Left ventricle myocardium inferior (tissue), 1 donor: ENCODE data around the gene LUC7L3. TPM values are rescaled to one million over a fixed set of nuclear protein-coding genes. Genes with fewer than 3 reads are reported as not detected.
A peak's percentile ranks its signal among the peaks of the same experiment; 100 is the strongest.

Experiments
- DNase-seq: peaks from one replicate; pipeline ENCODE4 v3.0.0-alpha.2; 2020
- H3K27ac ChIP-seq: fragments of 200-600 bp; replicated peaks from 2 replicates; pipeline ENCODE4 v1.8.0; 2021
- H3K27me3 ChIP-seq: fragments of 200-600 bp; 2 replicates; pipeline ENCODE4 v1.8.0; 2021; ENCODE audit warnings: low read depth
- H3K36me3 ChIP-seq: fragments of 200-600 bp; 2 replicates; pipeline ENCODE4 v1.8.0; 2021
- H3K4me1 ChIP-seq: fragments of 200-600 bp; 2 replicates; pipeline ENCODE4 v1.8.0; 2021
- H3K4me3 ChIP-seq: fragments of 200-600 bp; 2 replicates; pipeline ENCODE4 v1.8.0; 2021; ENCODE audit warnings: mild to moderate bottlenecking, moderate library complexity
- H3K9me3 ChIP-seq: fragments of 200-600 bp; replicated peaks from 2 replicates; pipeline ENCODE4 v1.8.0; 2021
- intact Hi-C: fragments of 100-400 bp; cut with micrococcal nuclease; formaldehyde crosslinking; loops from one replicate; pipeline ENCODE4 v1.11.0; 2022
- total RNA-seq: library from RNA; stranded (reverse); fragmentation: NEBNext Ultra II Directional; extraction: Animal tissue kit (Norgen Biotek cat#: 25700); gene quantifications from one replicate; pipeline ENCODE4 v1.2.1, GENCODE V29; 2021
- TF ChIP-seq, protein P1 (sequence below): fragments of 200-600 bp; IDR thresholded peaks from 2 replicates; pipeline ENCODE4 v1.8.0; 2021; ENCODE audit warnings: antibody characterized with exemption, mild to moderate bottlenecking, borderline replicate concordance
- donor health status: DM: no; HTN: yes; CAD: no; lungs with severe emphysema.

Gene LUC7L3
- total RNA-seq, 1 donor from 2014 or later, result 64.4 TPM

DNA sequence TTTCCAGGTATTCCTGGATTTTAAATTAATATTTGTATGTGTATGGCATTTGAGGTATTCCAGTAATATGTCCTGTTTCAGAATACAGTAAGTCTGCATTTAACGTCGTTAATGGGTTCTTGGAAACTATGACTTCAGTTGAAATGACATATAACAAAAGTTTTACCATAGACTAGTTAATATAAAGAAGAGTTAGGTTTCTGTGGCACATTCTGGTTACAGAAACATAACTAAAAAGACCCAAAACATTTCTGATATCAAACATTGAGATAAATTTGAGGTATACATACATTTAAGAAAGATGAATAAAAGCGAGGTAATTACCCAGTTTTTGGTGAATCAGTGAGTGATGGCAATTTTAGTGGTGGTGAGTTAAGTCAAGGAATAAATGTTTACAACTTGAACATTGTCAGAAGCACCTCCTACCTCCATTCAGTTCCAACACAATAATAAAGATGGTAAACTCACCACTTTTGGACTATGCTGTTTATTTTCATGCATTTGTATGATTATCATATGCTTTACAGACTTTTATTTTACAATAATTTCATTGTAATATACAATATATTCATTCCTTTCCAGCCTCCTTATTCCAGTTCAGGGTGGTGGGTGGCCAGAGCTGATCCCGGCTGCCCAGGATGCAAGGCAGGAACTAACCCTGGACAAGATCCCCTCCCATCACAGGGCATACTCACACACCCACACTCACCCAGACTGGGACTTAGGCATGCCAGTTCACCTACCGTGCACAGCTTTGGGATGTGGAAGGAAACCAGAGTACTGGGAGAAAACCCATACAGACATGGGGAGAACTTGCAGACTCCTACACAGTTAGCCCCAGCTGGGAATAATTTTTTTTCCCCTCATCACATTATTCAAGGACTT is 9.7 kb downstream of the LUC7L3 start:
- Histone ChIP-seq H3K27ac (no peak overlapping the region), H3K4me1 (peaks cover 85% of the 10 kb centered on the region), H3K36me3 (no peaks in the 10 kb centered on the region), H3K4me3 (no peak overlapping the region), H3K9me3 (no peaks in the 10 kb centered on the region), H3K27me3 (no peaks in the 10 kb centered on the region)
- no peak for DNase-seq
- TF ChIP-seq, protein P1, sequence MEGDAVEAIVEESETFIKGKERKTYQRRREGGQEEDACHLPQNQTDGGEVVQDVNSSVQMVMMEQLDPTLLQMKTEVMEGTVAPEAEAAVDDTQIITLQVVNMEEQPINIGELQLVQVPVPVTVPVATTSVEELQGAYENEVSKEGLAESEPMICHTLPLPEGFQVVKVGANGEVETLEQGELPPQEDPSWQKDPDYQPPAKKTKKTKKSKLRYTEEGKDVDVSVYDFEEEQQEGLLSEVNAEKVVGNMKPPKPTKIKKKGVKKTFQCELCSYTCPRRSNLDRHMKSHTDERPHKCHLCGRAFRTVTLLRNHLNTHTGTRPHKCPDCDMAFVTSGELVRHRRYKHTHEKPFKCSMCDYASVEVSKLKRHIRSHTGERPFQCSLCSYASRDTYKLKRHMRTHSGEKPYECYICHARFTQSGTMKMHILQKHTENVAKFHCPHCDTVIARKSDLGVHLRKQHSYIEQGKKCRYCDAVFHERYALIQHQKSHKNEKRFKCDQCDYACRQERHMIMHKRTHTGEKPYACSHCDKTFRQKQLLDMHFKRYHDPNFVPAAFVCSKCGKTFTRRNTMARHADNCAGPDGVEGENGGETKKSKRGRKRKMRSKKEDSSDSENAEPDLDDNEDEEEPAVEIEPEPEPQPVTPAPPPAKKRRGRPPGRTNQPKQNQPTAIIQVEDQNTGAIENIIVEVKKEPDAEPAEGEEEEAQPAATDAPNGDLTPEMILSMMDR, result no peak
- intact Hi-C loops, result no loop called here

DNA sequence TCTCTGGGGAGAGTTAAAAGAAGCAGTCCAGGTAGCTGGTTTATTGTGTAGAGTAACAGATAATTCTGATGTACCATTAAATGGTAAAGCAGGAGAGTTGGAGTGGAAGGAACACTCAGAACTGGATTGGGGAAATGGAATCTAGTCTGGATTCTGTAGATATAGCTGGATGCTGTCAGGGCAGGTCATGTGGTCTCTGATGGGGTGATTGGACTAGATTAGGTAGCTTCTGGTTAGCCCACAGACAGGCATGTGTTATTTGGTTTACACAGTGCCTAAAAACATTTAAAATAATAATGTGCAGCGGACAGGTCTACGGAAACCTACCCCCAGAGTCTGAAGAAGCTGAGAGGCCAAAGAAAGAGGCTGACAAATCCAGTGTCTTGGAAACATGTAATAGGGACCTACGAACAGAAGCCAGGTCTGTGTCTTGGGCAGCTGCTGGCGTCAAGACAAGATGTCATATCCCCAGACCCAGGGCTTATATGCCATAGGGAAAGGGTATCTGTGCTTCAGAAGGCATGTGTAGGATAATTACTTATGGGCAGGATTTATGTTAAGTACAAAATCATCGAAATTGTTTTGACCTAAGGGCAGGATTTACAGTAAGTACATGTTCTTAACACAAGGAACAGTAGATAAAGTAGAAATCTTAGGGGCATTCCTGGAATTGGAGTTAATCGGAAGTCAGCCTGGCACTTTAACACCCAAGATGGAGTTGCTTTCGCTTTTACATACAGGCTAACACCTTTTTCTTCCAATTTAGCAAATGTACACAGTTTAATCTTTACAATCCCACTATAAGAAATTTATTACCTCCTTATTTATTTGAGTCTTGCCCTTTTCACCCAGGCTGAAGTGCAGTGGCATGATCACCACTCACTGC is 12.4 kb downstream of the LUC7L3 start:
- intact Hi-C loops, result no loop called here
- Histone ChIP-seq H3K4me3 (no peak overlapping the region), H3K27ac (peak overlapping the region; percentile 25), H3K27me3 (no peaks in the 10 kb centered on the region), H3K4me1 (peaks cover 80% of the 10 kb centered on the region), H3K9me3 (no peaks in the 10 kb centered on the region), H3K36me3 (no peaks in the 10 kb centered on the region)
- no peak for DNase-seq
- TF ChIP-seq, protein P1, result no peak

DNA sequence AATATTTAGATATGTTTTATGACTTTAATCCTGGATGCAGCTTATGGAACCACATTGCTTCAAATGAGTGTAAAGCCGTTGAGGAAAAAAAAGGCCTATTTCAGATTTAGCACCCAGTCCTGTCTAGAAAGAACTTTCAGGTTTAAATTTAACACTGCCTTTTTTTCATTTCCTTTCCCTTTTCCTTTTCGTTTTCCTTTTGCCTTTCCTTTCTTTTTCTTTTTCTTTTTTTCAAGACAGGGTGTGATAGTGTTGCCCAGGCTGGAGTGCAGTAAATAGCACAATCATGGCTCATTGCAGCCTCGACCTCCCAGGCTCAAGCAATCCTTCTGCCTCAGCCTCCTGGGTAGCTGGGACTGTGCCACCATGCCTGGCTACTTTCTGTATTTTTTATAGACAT is 15.9 kb downstream of the LUC7L3 start:
- Histone ChIP-seq H3K4me1 (peaks cover 57% of the 10 kb centered on the region), H3K27ac (no peak overlapping the region), H3K27me3 (no peaks in the 10 kb centered on the region), H3K9me3 (no peaks in the 10 kb centered on the region), H3K4me3 (no peak overlapping the region), H3K36me3 (peaks cover 25% of the 10 kb centered on the region)
- DNase-seq, result no peak
- TF ChIP-seq, protein P1, result no peak
- intact Hi-C loops, result no loop called here

DNA sequence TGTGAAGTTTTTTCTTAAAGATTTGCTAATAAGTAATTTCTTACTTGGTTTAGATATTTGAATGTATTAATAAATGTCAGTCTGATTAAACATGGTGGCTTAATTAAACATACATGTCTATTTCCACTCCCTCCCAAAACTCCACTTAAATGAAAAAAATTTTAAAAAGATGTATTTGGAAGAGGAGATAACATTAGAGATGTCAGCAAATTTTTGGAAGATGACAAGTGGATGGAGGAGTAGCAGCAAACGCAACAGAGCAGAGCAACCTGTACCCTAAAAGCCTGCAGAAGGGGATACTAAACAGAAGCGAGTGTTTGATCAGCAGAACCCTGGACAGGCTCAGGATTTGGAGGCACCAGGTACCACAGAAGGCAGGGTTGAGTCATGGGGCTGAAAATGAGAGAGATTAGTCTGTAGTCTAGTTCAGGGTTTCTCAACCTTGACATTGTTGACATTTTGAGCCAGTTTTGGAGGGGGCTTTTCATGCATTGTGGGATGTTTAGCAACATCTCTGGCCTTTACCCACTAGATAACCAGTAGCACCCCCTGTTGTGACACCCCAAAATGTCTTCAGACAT is 17.8 kb downstream of the LUC7L3 start:
- H3K27me3 ChIP-seq, result no peaks in the 10 kb centered on the region
- H3K36me3 ChIP-seq, result peaks cover 44% of the 10 kb centered on the region
- no peak overlapping the region for H3K27ac ChIP-seq
- DNase-seq, result no peak
- H3K4me1 ChIP-seq, result peaks cover 38% of the 10 kb centered on the region
- no peak overlapping the region for H3K4me3 ChIP-seq
- intact Hi-C loops, result no loop called here
- H3K9me3 ChIP-seq, result no peaks in the 10 kb centered on the region
- TF ChIP-seq, protein P1, result no peak

DNA sequence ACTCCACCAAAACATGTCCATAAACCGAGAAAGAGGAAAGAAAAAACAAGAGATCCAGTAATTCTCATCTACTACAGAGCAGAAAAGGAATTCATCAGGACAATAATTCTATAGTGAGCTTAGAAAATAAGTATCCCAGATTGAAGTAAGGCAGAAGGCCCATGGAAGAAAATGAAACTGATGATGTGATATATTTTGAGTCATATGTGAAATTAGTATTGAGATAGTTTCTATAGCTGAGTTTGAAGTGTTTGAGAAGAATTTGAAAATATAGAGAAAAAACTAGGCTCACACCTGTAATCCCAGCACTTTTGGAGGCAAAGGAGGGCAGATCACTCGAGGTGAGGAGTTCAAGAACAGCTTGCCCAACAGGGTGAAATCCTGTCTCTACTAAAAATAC is 19.7 kb downstream of the LUC7L3 start:
- H3K4me1 ChIP-seq, result peaks cover 32% of the 10 kb centered on the region
- DNase-seq, result no peak
- intact Hi-C loops, result no loop called here
- no peak overlapping the region for H3K27ac ChIP-seq
- H3K36me3 ChIP-seq, result peaks cover 63% of the 10 kb centered on the region
- TF ChIP-seq, protein P1, result no peak
- H3K4me3 ChIP-seq, result no peak overlapping the region
- H3K9me3 ChIP-seq, result no peaks in the 10 kb centered on the region
- no peaks in the 10 kb centered on the region for H3K27me3 ChIP-seq
